Measurements from ENCODE around the gene PCP2.

The PCP2 gene

GRCh38 chr19:7658219-7658686 lies 24.7 kb upstream of the PCP2 start:
- no peaks in the 10 kb centered on the region for H3K36me3 ChIP-seq (ENCODE audit: control insufficient read depth, insufficient read depth, low read length)
- no peaks in the 10 kb centered on the region for H3K4me1 ChIP-seq (ENCODE audit: control insufficient read depth, insufficient read depth, low read length, poor library complexity, severe bottlenecking)
- H3K4me3 ChIP-seq (ENCODE audit: extremely low read depth, insufficient read depth, low read length, poor library complexity, severe bottlenecking) = no peak overlapping the region
- no peak overlapping the region for H3K27ac ChIP-seq (ENCODE audit: low read depth, low read length, severe bottlenecking)
- H3K9me3 ChIP-seq (ENCODE audit: control insufficient read depth, low read length) = no peaks in the 10 kb centered on the region
- WGBS, 2 experiments (ENCODE audit: insufficient coverage in 2 of 2) = 30 to 51% methylated on average over 4 to 9 of the region's 9 CpGs

- H3K4me1 ChIP-seq (ENCODE audit: control insufficient read depth, insufficient read depth, low read length, poor library complexity, severe bottlenecking) = no peaks in the 10 kb centered on the region
- 68 to 74% methylated on average over 5 to 11 of the region's 14 CpGs for WGBS, 2 experiments (ENCODE audit: insufficient coverage in 2 of 2)
Observed at GRCh38 chr19:7657131-7657751, 23.7 kb upstream of the PCP2 start.

GRCh38 chr19:7655581-7655980 lies 22.1 kb upstream of the PCP2 start:
- no peaks in the 10 kb centered on the region for H3K4me1 ChIP-seq (ENCODE audit: control insufficient read depth, insufficient read depth, low read length, poor library complexity, severe bottlenecking)
- 79 to 81% methylated on average over 8 of the region's 8 CpGs for WGBS, 2 experiments (ENCODE audit: insufficient coverage in 2 of 2)
- no peak overlapping the region for H3K4me3 ChIP-seq (ENCODE audit: extremely low read depth, insufficient read depth, low read length, poor library complexity, severe bottlenecking)
- H3K36me3 ChIP-seq (ENCODE audit: control insufficient read depth, insufficient read depth, low read length) = no peaks in the 10 kb centered on the region
- no peak overlapping the region for H3K27ac ChIP-seq (ENCODE audit: low read depth, low read length, severe bottlenecking)
- no peaks in the 10 kb centered on the region for H3K9me3 ChIP-seq (ENCODE audit: control insufficient read depth, low read length)

More at GRCh38 chr19:7657131-7657751, 23.7 kb upstream of the PCP2 start:
- no peak overlapping the region for H3K27ac ChIP-seq (ENCODE audit: low read depth, low read length, severe bottlenecking)
- no peak overlapping the region for H3K4me3 ChIP-seq (ENCODE audit: extremely low read depth, insufficient read depth, low read length, poor library complexity, severe bottlenecking)
- no peaks in the 10 kb centered on the region for H3K9me3 ChIP-seq (ENCODE audit: control insufficient read depth, low read length)
- no peaks in the 10 kb centered on the region for H3K36me3 ChIP-seq (ENCODE audit: control insufficient read depth, insufficient read depth, low read length)

- 71 to 78% methylated on average over 4 to 6 of the region's 8 CpGs for WGBS, 2 experiments (ENCODE audit: insufficient coverage in 2 of 2)
- Histone ChIP-seq H3K4me3 (ENCODE audit: extremely low read depth, insufficient read depth, low read length, poor library complexity, severe bottlenecking) (no peak overlapping the region), H3K36me3 (ENCODE audit: control insufficient read depth, insufficient read depth, low read length) (no peaks in the 10 kb centered on the region), H3K9me3 (ENCODE audit: control insufficient read depth, low read length) (no peaks in the 10 kb centered on the region), H3K4me1 (ENCODE audit: control insufficient read depth, insufficient read depth, low read length, poor library complexity, severe bottlenecking) (no peaks in the 10 kb centered on the region), H3K27ac (ENCODE audit: low read depth, low read length, severe bottlenecking) (no peak overlapping the region)
Observed at GRCh38 chr19:7654401-7654800, 20.9 kb upstream of the PCP2 start.

- Histone ChIP-seq H3K4me3 (ENCODE audit: extremely low read depth, insufficient read depth, low read length, poor library complexity, severe bottlenecking) (no peak overlapping the region), H3K4me1 (ENCODE audit: control insufficient read depth, insufficient read depth, low read length, poor library complexity, severe bottlenecking) (no peaks in the 10 kb centered on the region), H3K27ac (ENCODE audit: low read depth, low read length, severe bottlenecking) (no peak overlapping the region), H3K36me3 (ENCODE audit: control insufficient read depth, insufficient read depth, low read length) (no peaks in the 10 kb centered on the region), H3K9me3 (ENCODE audit: control insufficient read depth, low read length) (no peaks in the 10 kb centered on the region)
- WGBS, 2 experiments (ENCODE audit: insufficient coverage in 2 of 2) = 10 to 11% methylated on average over 23 of the region's 28 CpGs
Observed at GRCh38 chr19:7652061-7652641, 18.6 kb upstream of the PCP2 start.

DNA sequence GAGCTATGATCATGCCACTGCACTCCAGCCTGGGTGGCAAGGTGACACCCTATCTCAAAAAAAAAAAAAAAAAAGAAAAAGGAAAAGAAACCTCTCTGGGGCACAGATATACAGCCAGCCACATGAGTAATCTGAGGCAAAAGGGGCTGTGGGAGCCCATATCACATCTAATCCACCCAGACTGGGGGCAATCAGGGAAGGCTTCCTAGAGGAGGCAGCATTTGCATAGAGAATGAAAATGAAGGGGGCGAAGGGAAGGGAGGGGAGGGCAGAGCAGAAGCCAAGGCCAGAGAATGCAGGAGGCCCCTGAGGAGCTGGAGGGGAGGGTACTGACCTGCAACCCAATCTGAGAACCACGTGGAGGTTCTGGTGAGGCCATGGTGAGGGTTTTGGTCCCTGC lies 16.6 kb upstream of the PCP2 start:
- Histone ChIP-seq H3K36me3 (ENCODE audit: control insufficient read depth, insufficient read depth, low read length) (no peaks in the 10 kb centered on the region), H3K4me1 (ENCODE audit: control insufficient read depth, insufficient read depth, low read length, poor library complexity, severe bottlenecking) (no peaks in the 10 kb centered on the region), H3K4me3 (ENCODE audit: extremely low read depth, insufficient read depth, low read length, poor library complexity, severe bottlenecking) (no peak overlapping the region), H3K9me3 (ENCODE audit: control insufficient read depth, low read length) (no peaks in the 10 kb centered on the region), H3K27ac (ENCODE audit: low read depth, low read length, severe bottlenecking) (no peak overlapping the region)
- 0 to 16% methylated on average over 1 to 2 of the region's 2 CpGs for WGBS, 2 experiments (ENCODE audit: insufficient coverage in 2 of 2)

GRCh38 chr19:7648265-7649014 lies 14.9 kb upstream of the PCP2 start:
- H3K27ac ChIP-seq (ENCODE audit: low read depth, low read length, severe bottlenecking) = no peak overlapping the region
- no peaks in the 10 kb centered on the region for H3K4me1 ChIP-seq (ENCODE audit: control insufficient read depth, insufficient read depth, low read length, poor library complexity, severe bottlenecking)
- H3K9me3 ChIP-seq (ENCODE audit: control insufficient read depth, low read length) = no peaks in the 10 kb centered on the region
- no peak overlapping the region for H3K4me3 ChIP-seq (ENCODE audit: extremely low read depth, insufficient read depth, low read length, poor library complexity, severe bottlenecking)
- no peaks in the 10 kb centered on the region for H3K36me3 ChIP-seq (ENCODE audit: control insufficient read depth, insufficient read depth, low read length)
- 90 to 92% methylated on average over 15 of the region's 15 CpGs for WGBS, 2 experiments (ENCODE audit: insufficient coverage in 2 of 2)

- 90% methylated on average over 21 to 24 of the region's 26 CpGs for WGBS, 2 experiments (ENCODE audit: insufficient coverage in 2 of 2)
Observed at GRCh38 chr19:7647156-7647555, 13.6 kb upstream of the PCP2 start.

DNA sequence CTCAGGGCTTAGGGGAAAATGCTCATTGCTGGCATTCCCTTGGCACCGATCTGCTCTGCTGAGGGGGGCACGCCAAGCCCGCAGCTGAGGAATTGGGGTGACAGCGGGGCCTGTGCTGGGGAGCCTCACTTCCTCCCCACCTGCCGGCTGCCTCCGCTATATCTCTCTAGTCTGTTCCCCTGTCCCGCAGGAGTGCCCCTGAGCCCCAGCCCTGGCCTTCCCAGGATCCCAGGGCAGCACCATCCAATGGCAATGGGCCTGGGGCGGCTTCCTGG lies 12.8 kb upstream of the PCP2 start:
- Histone ChIP-seq H3K9me3 (ENCODE audit: control insufficient read depth, low read length) (no peaks in the 10 kb centered on the region), H3K36me3 (ENCODE audit: control insufficient read depth, insufficient read depth, low read length) (no peaks in the 10 kb centered on the region), H3K4me3 (ENCODE audit: extremely low read depth, insufficient read depth, low read length, poor library complexity, severe bottlenecking) (no peak overlapping the region), H3K27ac (ENCODE audit: low read depth, low read length, severe bottlenecking) (no peak overlapping the region), H3K4me1 (ENCODE audit: control insufficient read depth, insufficient read depth, low read length, poor library complexity, severe bottlenecking) (no peaks in the 10 kb centered on the region)
- WGBS, 2 experiments (ENCODE audit: insufficient coverage in 2 of 2) = 84 to 88% methylated on average over 5 to 8 of the region's 8 CpGs

More at GRCh38 chr19:7647156-7647555, 13.6 kb upstream of the PCP2 start:
- H3K4me1 ChIP-seq (ENCODE audit: control insufficient read depth, insufficient read depth, low read length, poor library complexity, severe bottlenecking) = no peaks in the 10 kb centered on the region
- H3K4me3 ChIP-seq (ENCODE audit: extremely low read depth, insufficient read depth, low read length, poor library complexity, severe bottlenecking) = no peak overlapping the region
- no peaks in the 10 kb centered on the region for H3K36me3 ChIP-seq (ENCODE audit: control insufficient read depth, insufficient read depth, low read length)
- no peaks in the 10 kb centered on the region for H3K9me3 ChIP-seq (ENCODE audit: control insufficient read depth, low read length)
- no peak overlapping the region for H3K27ac ChIP-seq (ENCODE audit: low read depth, low read length, severe bottlenecking)

- no peak overlapping the region for H3K4me3 ChIP-seq (ENCODE audit: extremely low read depth, insufficient read depth, low read length, poor library complexity, severe bottlenecking)
- no peaks in the 10 kb centered on the region for H3K9me3 ChIP-seq (ENCODE audit: control insufficient read depth, low read length)
- H3K4me1 ChIP-seq (ENCODE audit: control insufficient read depth, insufficient read depth, low read length, poor library complexity, severe bottlenecking) = no peaks in the 10 kb centered on the region
- H3K36me3 ChIP-seq (ENCODE audit: control insufficient read depth, insufficient read depth, low read length) = no peaks in the 10 kb centered on the region
- H3K27ac ChIP-seq (ENCODE audit: low read depth, low read length, severe bottlenecking) = no peak overlapping the region
- 86 to 88% methylated on average over 11 to 15 of the region's 20 CpGs for WGBS, 2 experiments (ENCODE audit: insufficient coverage in 2 of 2)
Observed at GRCh38 chr19:7645656-7646425, 12.3 kb upstream of the PCP2 start.
